ENCODE results near the gene CIT. TPM values are rescaled to one million over a fixed set of nuclear protein-coding genes. Genes with fewer than 3 reads are reported as not detected.

The CIT gene
- total RNA-seq, 2 donors from 2014 or later, result 0.95 to 2.3 TPM

GRCh38 chr12:119718141-119718540 lies 159.0 kb downstream of the CIT start:
- ATAC-seq (ENCODE audit: insufficient number of reproducible peaks, low FRiP score, low read depth) (no peak), DNase-seq (ENCODE audit: low spot score) (no peak)
- H3K27me3 ChIP-seq (replicated peaks; ENCODE audit: insufficient read depth), result no peaks in the 10 kb centered on the region
- no peaks in the 10 kb centered on the region for H3K9me3 ChIP-seq
- TF ChIP-seq, protein P1, sequence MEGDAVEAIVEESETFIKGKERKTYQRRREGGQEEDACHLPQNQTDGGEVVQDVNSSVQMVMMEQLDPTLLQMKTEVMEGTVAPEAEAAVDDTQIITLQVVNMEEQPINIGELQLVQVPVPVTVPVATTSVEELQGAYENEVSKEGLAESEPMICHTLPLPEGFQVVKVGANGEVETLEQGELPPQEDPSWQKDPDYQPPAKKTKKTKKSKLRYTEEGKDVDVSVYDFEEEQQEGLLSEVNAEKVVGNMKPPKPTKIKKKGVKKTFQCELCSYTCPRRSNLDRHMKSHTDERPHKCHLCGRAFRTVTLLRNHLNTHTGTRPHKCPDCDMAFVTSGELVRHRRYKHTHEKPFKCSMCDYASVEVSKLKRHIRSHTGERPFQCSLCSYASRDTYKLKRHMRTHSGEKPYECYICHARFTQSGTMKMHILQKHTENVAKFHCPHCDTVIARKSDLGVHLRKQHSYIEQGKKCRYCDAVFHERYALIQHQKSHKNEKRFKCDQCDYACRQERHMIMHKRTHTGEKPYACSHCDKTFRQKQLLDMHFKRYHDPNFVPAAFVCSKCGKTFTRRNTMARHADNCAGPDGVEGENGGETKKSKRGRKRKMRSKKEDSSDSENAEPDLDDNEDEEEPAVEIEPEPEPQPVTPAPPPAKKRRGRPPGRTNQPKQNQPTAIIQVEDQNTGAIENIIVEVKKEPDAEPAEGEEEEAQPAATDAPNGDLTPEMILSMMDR (IDR thresholded peaks at IDR 0.05), result no peak
- no peak overlapping the region for H3K4me3 ChIP-seq
- no peak overlapping the region for H3K27ac ChIP-seq
- no peaks in the 10 kb centered on the region for H3K4me1 ChIP-seq (ENCODE audit: control insufficient read depth in 1 of 2, low read depth in 2 of 2)
- no peaks in the 10 kb centered on the region for H3K36me3 ChIP-seq

DNA sequence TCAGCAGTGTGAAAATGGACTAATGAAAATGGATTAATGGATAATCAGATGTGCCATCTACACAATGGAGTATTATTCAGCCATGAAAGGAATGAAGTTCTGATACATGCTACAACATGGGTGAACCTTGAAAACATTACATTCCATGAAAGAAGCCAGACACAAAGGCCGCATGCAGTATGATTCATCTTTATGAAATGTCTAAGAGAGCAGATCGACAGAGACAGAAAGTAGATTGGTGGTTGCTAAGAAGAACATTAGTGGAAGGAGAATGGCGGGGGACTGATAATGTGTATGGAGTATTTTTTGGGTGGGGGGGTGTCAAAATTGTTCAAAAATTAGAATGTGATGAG lies 161.9 kb downstream of the CIT start:
- TF ChIP-seq, protein P1 (IDR thresholded peaks at IDR 0.05), result no peak
- Histone ChIP-seq H3K4me1 (ENCODE audit: control insufficient read depth in 1 of 2, low read depth in 2 of 2) (no peaks in the 10 kb centered on the region), H3K9me3 (no peaks in the 10 kb centered on the region), H3K36me3 (no peaks in the 10 kb centered on the region), H3K27me3 (replicated peaks; ENCODE audit: insufficient read depth) (no peaks in the 10 kb centered on the region), H3K27ac (no peak overlapping the region), H3K4me3 (no peak overlapping the region)
- ATAC-seq (ENCODE audit: insufficient number of reproducible peaks, low FRiP score, low read depth), result no peak
- DNase-seq (ENCODE audit: low spot score), result no peak

DNA sequence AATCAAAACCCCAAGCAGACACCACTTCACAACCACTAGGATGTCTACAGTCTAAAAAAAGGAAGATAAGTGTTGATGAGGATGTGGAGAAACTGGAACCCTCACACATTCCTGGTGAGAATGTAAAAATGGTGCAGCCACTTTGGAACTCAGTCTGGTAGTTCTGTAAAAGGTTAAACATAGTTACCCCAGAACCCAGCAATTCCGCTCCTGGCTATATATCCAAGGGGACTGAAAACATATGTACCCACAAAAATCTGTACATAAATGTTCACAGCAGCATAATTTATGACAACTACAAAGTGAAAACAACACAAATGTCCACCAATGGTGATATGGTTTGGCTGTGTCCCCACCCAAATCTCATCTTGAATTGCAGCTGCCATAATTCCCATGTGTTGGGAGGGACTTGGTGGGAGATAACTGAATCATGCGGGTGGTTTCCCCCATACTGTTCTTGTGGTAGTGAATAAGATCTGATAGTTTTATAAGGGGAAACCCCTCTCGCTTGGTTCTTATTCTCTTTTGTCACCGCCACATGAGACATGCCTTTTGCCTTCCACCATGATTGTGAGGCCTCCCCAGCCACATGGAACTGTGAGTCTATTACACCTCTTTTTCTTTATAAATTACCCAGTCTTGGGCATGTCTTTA lies 162.4 kb downstream of the CIT start:
- H3K27me3 ChIP-seq (replicated peaks; ENCODE audit: insufficient read depth), result no peaks in the 10 kb centered on the region
- ATAC-seq (ENCODE audit: insufficient number of reproducible peaks, low FRiP score, low read depth) (no peak), DNase-seq (ENCODE audit: low spot score) (no peak)
- no peaks in the 10 kb centered on the region for H3K9me3 ChIP-seq
- no peaks in the 10 kb centered on the region for H3K36me3 ChIP-seq
- TF ChIP-seq, protein P1 (IDR thresholded peaks at IDR 0.05), result no peak
- no peak overlapping the region for H3K27ac ChIP-seq
- H3K4me3 ChIP-seq, result no peak overlapping the region
- no peaks in the 10 kb centered on the region for H3K4me1 ChIP-seq (ENCODE audit: control insufficient read depth in 1 of 2, low read depth in 2 of 2)

DNA sequence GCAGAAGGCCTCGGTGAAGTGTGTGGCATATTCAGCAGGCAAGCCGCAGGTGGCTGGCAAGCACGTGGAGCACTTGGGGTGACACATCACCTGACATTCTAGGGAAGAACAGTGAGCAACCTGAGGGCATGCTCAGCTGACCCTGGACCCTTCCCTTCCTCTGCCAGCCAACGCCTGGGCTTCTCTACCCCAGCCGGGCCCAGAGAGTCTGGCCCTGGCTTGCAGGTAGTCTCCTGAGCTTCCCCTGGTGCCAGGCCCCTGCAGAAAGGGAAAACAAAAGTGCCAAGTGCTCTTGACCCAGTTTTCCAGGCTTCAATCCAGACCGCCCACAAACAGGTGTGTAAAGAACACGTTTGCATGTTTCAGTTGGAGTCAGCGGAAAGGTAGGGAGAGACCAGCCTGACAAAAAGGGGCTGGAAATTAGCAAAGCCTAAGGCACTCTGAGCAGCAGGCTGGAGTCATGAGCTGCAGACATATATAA lies 163.5 kb downstream of the CIT start:
- no peak for ATAC-seq (ENCODE audit: insufficient number of reproducible peaks, low FRiP score, low read depth)
- TF ChIP-seq, protein P1 (IDR thresholded peaks at IDR 0.05), result no peak
- Histone ChIP-seq H3K4me3 (no peak overlapping the region), H3K4me1 (ENCODE audit: control insufficient read depth in 1 of 2, low read depth in 2 of 2) (no peaks in the 10 kb centered on the region), H3K27ac (no peak overlapping the region), H3K27me3 (replicated peaks; ENCODE audit: insufficient read depth) (no peaks in the 10 kb centered on the region), H3K9me3 (no peaks in the 10 kb centered on the region), H3K36me3 (no peaks in the 10 kb centered on the region)
- no peak for DNase-seq (ENCODE audit: low spot score)

DNA sequence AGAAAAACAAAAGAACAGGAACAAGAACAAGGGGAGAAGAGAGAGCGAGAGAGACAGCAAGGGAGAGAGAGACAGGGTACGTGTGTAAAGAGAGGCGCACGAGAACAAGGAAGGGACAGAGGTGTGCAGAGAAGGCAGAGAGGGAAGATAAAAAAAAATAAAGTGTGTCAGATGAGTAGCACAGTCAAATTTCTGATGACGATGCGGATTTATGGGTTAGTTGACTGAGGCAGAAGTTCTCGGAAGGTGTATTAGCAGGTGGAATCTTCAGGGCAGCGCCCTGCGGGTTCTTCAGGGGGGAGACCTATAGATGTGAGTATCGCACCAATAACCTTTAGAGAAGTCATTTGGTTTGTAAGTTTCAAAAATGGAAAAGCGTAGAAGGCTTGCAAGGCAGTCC lies 164.4 kb downstream of the CIT start:
- no peak for DNase-seq (ENCODE audit: low spot score)
- Histone ChIP-seq H3K27me3 (replicated peaks; ENCODE audit: insufficient read depth) (no peaks in the 10 kb centered on the region), H3K36me3 (no peaks in the 10 kb centered on the region), H3K27ac (no peak overlapping the region), H3K4me1 (ENCODE audit: control insufficient read depth in 1 of 2, low read depth in 2 of 2) (no peaks in the 10 kb centered on the region), H3K4me3 (no peak overlapping the region), H3K9me3 (no peaks in the 10 kb centered on the region)
- no peak for ATAC-seq (ENCODE audit: insufficient number of reproducible peaks, low FRiP score, low read depth)
- TF ChIP-seq, protein P1 (IDR thresholded peaks at IDR 0.05), result no peak
